Pulmonary artery endothelial cell (primary cell): ENCODE data around the gene TCFL5. TPM values are rescaled to one million over a fixed set of nuclear protein-coding genes. Genes with fewer than 3 reads are reported as not detected.

Experiments used
- DNase-seq: peaks from one replicate; pipeline ENCODE4 v3.0.0-alpha.2; 2011; ENCODE audit warnings: low read depth, low spot score
- total RNA-seq: library from RNA; depleted of rRNA; stranded (reverse); fragments of >200 nt; gene quantifications from 2 replicates; pipeline ENCODE4 v1.2.3, GENCODE V29; 2014

TCFL5 gene
- total RNA-seq, 1 donor from 2014 or later = 15.6 TPM

DNA sequence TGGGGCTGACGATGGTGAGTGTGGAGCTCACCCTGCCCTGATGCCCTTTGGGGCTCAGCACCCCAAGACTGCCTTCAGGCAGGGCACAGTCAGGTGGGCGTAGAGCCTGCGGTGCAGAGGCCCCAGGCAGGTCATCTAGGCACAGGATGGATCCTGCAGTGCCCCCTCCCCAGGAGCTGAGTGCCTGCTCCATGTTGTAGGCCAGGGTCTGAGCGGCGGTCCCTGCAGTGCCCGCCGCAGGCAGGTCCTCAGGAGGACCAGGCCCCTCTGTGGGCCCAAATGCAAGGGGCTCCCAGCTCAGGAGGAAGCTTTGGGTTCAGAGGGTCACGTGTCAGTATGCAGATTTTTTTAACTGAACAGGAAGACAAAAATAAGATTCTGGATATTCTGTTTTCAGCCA lies 62.6 kb downstream of the TCFL5 start:
- DNase-seq = no peak

DNA sequence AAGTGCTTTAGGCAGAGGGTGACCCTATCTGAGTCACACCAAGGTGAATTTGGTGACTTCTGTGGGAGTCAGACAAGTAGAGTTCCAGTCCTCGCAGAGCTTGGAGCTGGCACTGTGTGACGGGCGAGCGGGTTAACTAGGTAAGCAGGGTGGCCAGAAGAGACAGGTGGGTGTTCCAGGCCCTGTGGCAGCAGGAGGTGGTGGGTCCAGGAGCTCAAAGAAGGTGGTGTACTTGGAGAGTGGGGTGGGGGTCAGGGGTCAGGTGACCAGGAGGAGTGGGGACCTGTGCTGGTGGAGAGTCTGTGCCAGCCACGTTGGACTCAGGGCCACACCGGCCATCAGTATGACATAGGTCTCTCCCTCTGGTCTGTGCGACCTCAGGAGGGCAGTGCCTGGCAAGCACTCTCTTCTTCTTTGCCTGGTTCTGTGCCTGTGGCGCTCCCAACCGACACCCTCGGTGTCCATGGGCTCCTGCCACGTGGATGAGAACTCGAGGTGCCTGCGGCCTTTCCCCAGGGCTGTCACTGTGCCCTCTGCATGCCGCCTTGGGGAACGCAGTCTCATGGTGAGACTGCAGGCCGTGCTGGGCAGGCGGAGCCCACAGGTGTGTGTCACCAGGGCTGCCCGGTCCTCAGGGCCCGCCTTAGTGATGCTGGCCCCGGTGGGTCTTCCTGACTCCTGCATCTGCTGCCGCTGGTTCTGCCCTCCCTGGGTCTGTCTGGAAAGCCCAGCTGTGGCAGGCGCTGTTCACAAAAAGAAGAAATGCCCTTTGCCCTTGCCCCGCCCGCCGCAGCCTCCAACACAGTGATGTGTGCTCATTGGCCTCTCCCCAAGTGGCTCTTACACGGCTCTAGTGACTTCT lies 63.7 kb downstream of the TCFL5 start:
- DNase-seq = no peak

DNA sequence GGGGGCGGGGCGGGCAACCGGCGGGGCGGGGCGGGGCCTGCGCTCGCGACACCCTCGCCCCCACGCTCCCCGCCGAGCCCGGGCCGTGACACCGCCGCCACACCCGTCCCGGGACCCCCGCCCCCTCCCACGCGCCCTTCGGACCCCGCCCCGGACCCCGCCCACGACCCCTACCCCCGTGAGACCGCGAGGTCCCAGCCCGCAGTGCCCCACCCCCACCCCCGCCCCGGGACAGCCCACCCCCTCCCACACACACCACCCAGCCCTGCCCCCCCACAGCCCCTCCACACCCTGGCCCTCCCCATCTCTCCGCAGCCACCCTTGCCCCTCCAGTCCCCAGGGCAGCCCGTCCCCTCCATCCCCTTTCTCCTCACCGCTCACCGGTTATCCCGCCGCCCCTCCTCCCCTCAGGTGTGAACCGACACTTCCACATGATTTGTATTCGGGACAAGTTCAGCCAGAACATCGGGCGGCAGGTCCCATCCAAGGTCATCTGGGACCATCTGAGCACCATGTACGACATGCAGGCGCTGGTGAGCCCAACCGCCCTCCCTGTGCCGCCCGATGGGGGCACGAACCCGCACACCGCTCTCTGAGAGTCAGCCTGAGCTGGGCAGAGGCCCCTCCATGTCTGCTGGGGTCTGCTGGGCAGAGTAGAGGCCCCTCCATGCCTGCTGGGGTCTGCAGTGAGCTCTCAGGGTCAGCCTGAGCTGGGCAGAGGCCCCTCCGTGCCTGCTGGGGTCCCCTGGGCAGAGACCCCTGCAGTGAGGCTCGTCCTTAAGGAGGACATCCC lies 64.7 kb downstream of the TCFL5 start:
- no peak for DNase-seq

DNA sequence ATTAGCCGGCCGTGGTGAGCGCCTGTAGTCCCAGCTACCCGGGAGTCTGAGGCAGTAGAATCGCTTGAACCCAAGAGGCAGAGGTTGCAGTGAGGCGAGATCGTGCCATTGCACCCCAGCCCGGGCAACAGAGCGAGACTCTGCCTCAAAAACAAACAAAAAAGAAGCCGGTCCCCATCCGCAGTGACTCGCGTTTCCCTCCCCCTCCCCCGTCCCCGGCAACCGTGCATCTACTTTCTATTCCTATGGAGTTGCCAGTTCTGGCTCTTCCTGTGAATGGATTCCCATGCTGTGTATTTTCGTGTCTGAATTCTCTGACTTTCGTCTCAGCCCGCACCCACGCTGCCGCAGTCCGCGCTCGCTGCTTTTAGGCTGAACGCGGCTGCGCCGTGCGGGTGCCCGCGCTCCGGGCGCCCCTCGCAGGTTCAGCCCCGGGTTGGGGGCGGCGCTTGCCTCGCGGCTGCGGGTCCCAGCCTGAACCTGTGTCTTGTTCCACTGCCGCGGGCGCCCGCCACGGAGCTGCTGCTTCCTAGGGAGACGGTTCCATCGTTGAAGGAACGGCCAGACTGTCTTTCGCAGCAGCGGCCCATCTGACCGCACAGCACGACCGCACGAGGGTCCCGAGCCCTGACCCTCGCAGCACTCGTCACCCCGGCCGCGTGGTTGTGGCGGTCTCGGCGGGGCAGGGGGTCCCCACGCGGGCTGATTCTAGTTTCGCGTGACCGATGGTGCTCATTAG lies 66.4 kb downstream of the TCFL5 start:
- no peak for DNase-seq

DNA sequence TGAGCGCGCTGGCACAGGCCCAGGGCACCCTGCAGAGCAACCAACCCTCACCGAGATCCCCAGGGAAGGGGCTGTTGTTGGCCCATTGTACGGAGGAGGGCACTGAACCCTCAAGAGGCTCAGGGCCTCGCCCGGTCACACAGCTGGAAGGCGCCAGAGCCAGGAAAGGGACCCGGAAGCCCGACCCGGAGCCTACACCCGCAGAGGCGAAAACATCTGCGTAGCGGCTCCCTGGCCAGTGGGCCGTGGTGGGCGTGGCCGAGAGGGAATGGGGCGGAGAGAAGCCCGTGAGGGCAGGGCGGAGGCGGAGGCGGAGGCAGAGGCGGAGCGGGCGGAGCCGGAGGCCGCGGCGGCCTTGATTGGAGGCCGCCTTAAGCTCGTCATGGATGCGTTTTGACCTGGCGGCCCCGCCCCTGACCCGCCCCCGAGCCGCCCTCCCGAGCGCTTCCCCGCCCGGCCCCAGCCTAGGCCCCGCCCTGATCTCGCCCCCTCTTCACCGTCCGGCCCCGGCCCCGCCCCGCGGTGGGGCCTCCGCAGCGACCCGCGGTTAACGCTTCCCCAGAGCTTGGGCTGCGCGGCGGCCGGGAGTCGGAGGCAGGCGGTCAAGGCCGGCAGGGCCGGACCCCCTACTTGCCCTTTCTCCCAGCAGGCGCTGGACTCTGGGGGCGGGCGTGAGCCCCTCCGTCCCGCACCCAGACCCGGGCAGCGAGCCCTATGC lies 67.5 kb downstream of the TCFL5 start:
- peak; percentile 83 for DNase-seq

DNA sequence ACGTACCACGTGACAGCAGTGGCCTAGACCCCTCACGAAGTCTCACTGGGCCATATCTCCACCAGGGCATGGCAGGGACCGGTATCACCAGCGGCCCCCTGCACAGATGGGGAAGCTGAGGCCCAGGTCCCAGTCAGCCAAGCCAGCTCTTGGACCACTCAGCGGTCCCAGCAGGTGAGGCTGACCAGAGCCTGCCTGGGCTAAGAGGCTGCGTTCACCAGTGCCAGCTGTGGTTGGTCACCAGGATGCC lies 67.9 kb downstream of the TCFL5 start:
- no peak for DNase-seq

DNA sequence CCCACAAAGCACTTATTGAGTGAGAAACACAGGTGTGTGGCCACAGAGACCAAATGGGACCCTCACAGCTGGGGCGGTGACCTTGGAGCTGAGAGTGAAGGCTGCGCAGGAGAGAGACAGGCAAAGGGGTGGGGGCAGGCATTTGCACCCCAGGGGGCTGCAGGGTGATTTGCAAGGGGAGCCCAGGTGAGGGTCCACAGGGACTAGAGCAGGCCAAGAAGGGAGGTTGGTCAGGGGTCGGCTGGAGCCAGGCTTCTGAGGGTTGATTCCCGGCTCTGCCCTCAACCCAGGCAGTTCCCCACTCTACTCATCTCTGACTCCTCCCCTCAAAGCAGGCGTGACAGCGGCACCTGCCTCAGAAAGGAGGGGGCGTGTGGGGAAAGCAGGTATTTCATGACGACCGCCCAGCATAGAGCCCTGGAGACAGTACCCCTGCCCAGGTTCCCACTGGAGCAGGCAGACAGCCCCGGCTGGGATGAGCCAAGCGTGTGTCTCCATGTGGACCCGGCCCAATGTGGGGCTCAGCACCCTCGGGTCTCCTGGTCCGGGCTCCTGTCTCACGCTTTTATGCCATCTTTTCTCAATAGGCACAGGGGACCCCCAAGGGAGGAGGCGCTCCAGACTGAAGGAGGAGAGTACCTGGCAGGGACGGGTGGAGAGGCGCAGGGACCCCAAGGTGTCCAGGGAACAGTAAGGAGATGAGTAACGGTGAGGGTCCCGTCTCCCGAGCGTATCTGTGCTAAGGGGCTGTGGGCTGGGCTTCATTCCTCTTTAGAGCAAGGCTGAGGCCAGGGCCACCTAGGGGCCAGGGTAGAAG lies 68.5 kb downstream of the TCFL5 start:
- no peak for DNase-seq

DNA sequence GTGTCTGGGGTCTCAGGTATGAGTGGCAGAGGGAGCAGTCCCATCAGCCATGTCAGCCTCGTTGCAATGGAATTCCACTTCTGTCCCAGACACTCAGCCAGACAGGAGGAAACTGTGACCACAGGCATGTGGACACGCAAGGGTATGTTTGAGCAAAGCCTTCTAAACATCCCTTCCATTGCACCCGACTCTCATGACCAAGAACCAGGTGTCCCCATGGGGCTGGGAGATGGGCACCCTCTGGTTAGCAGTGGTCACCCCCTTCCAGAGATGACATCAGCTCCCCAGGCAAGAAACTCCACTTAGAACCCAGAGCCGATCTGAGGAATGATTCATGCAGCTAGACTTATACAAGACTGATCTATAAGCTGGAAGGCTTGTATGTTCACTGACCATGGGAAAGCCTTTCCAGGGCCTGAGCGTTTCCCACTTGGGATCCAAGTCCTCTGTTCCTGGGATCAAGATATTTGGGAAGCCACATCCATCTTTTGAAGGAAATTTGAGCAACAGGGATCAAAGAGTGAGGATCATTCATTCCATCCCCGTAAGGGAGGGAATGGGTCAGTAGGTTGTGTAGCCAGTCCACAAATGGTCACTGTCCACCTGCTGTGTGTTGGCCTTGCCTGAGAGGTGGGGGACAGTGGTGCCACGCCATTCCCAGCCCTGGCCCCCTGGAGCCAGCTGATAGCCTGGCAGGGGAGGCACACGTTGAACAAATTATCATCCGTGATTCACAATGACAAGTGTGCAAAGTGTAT lies 69.3 kb downstream of the TCFL5 start:
- DNase-seq = no peak

DNA sequence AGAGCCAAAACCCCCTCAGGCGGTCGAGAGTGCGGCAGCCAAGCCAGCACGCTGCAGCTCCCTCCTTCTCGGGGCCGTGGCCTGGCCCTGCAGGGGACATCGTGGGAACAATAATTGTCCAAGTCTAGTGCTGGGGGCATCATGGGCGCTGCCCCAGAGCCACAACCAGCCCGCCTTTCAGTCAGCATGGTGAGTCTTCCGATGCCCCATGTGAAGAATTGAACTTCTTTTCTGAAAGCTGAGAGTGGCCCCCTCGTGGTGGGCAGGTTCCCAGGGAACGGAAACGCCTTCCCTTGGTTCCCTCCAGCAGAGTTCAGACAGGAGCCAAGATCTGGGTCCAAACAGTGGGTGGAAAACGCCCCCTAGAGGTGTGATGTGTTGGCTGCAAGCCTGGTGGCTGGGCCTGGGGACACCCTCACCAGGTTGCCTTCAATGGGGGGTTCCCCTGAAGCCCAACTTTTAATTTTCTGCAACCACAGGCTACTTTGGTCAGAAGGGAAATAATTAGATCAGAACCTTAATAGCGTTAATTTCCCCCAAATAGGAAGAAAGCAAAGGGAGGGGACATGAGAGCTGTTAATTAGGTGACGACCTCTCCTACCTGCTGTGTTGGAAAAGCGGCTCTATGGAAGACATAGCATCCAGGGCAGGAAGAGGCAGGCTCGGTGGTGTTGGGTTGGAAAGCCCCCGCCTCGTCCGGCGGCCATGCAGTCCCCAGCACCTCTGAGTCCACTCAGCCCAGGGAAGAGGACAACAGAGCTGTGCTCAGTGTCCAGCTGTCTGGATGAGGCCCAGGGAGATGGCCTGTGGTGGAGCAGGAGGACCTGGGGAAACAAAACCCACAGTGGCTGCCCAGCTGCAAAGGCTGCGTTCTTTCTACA lies 70.1 kb downstream of the TCFL5 start:
- peak; percentile 78 for DNase-seq

Other genes with a start within 250 kb of the TCFL5 start
- 3.6 and 10.4 TPM in 2 replicates for gene SLCO4A1, start 219.3 kb downstream of the TCFL5 start, total RNA-seq
- 1.8 and 2.2 TPM in 2 replicates for gene NTSR1, start 153.0 kb downstream of the TCFL5 start, total RNA-seq
- 28.9 and 29.8 TPM in 2 replicates for gene MRGBP, start 65.3 kb downstream of the TCFL5 start, total RNA-seq
- 39.5 and 40.9 TPM in 2 replicates for gene OGFR, start 57.0 kb downstream of the TCFL5 start, total RNA-seq
- gene COL9A3, start 44.8 kb downstream of the TCFL5 start, total RNA-seq = 0.04 and 0.20 TPM in 2 replicates
- gene DIDO1, start 64.7 kb upstream of the TCFL5 start, total RNA-seq = 33.2 and 41.4 TPM in 2 replicates
- 43.8 and 52.9 TPM in 2 replicates for gene GID8, start 76.3 kb upstream of the TCFL5 start, total RNA-seq
- 9.4 and 15.4 TPM in 2 replicates for gene SLC17A9, start 90.9 kb upstream of the TCFL5 start, total RNA-seq
- not detected in 2 replicates for gene BHLHE23, start 145.1 kb upstream of the TCFL5 start, total RNA-seq